Measurements from ENCODE around the gene TMEM235.
"Not testable (repeated sequence)": the region's sequence is repeated elsewhere in the genome, so short reads cannot be mapped to it uniquely, and the experiment has no call there.

Gene TMEM235

GRCh38 chr17:78250891-78251772, 19.7 kb downstream of the TMEM235 start:
- no peaks in the 10 kb centered on the region for H3K36me3 ChIP-seq (ENCODE audit: control insufficient read depth, insufficient read depth, low read length)
- no peak overlapping the region for H3K4me3 ChIP-seq (ENCODE audit: low read depth, low read length)
- H3K4me1 ChIP-seq (ENCODE audit: control insufficient read depth, insufficient read depth, low read length), result peaks cover 7% of the 10 kb centered on the region; the same call in 1 of the 2 replicates
- no peaks in the 10 kb centered on the region for H3K9me3 ChIP-seq (ENCODE audit: control insufficient read depth, insufficient read depth, low read length)
- H3K9ac ChIP-seq (ENCODE audit: low read depth, low read length), result no peak overlapping the region
- H3K27ac ChIP-seq (ENCODE audit: low read depth, low read length), result no peak overlapping the region
- no peaks in the 10 kb centered on the region for H3K27me3 ChIP-seq (ENCODE audit: control insufficient read depth, insufficient read depth, low read length)

GRCh38 chr17:78251773-78252103, 20.3 kb downstream of the TMEM235 start:
- no peaks in the 10 kb centered on the region for H3K9me3 ChIP-seq (ENCODE audit: control insufficient read depth, insufficient read depth, low read length)
- no peak overlapping the region for H3K4me3 ChIP-seq (ENCODE audit: low read depth, low read length)
- no peak overlapping the region for H3K27ac ChIP-seq (ENCODE audit: low read depth, low read length)
- peaks cover 7% of the 10 kb centered on the region; the same call in 1 of the 2 replicates for H3K4me1 ChIP-seq (ENCODE audit: control insufficient read depth, insufficient read depth, low read length)
- no peak overlapping the region for H3K9ac ChIP-seq (ENCODE audit: low read depth, low read length)
- no peaks in the 10 kb centered on the region for H3K36me3 ChIP-seq (ENCODE audit: control insufficient read depth, insufficient read depth, low read length)
- H3K27me3 ChIP-seq (ENCODE audit: control insufficient read depth, insufficient read depth, low read length), result no peaks in the 10 kb centered on the region

- peaks cover 7% of the 10 kb centered on the region; the same call in 1 of the 2 replicates for H3K4me1 ChIP-seq (ENCODE audit: control insufficient read depth, insufficient read depth, low read length)
- H3K4me3 ChIP-seq (ENCODE audit: low read depth, low read length), result no peak overlapping the region
- H3K9me3 ChIP-seq (ENCODE audit: control insufficient read depth, insufficient read depth, low read length), result no peaks in the 10 kb centered on the region
- H3K27ac ChIP-seq (ENCODE audit: low read depth, low read length), result no peak overlapping the region
- H3K27me3 ChIP-seq (ENCODE audit: control insufficient read depth, insufficient read depth, low read length), result no peaks in the 10 kb centered on the region
- H3K36me3 ChIP-seq (ENCODE audit: control insufficient read depth, insufficient read depth, low read length), result no peaks in the 10 kb centered on the region
- H3K9ac ChIP-seq (ENCODE audit: low read depth, low read length), result no peak overlapping the region
Measured at GRCh38 chr17:78252111-78252634, 20.7 kb downstream of the TMEM235 start.

- Histone ChIP-seq H3K36me3 (ENCODE audit: control insufficient read depth, insufficient read depth, low read length) (no peaks in the 10 kb centered on the region), H3K4me3 (ENCODE audit: low read depth, low read length) (no peak overlapping the region), H3K27me3 (ENCODE audit: control insufficient read depth, insufficient read depth, low read length) (no peaks in the 10 kb centered on the region), H3K27ac (ENCODE audit: low read depth, low read length) (no peak overlapping the region), H3K9ac (ENCODE audit: low read depth, low read length) (no peak overlapping the region), H3K9me3 (ENCODE audit: control insufficient read depth, insufficient read depth, low read length) (no peaks in the 10 kb centered on the region), H3K4me1 (ENCODE audit: control insufficient read depth, insufficient read depth, low read length) (peaks cover 12% of the 10 kb centered on the region)
Measured at GRCh38 chr17:78252701-78253635, 21.5 kb downstream of the TMEM235 start.

- H3K4me3 ChIP-seq (ENCODE audit: low read depth, low read length), result peak overlapping the region; percentile 67
- peaks cover 17% of the 10 kb centered on the region for H3K4me1 ChIP-seq (ENCODE audit: control insufficient read depth, insufficient read depth, low read length)
- not testable (repeated sequence) for H3K36me3 ChIP-seq (ENCODE audit: control insufficient read depth, insufficient read depth, low read length); H3K9me3 ChIP-seq (ENCODE audit: control insufficient read depth, insufficient read depth, low read length); H3K27me3 ChIP-seq (ENCODE audit: control insufficient read depth, insufficient read depth, low read length)
- peak overlapping the region; percentile 93 for H3K27ac ChIP-seq (ENCODE audit: low read depth, low read length)
- H3K9ac ChIP-seq (ENCODE audit: low read depth, low read length), result peak overlapping the region; percentile 83
Measured at GRCh38 chr17:78253636-78253945, 22.2 kb downstream of the TMEM235 start.

GRCh38 chr17:78253946-78254672, 22.7 kb downstream of the TMEM235 start:
- no peaks in the 10 kb centered on the region for H3K9me3 ChIP-seq (ENCODE audit: control insufficient read depth, insufficient read depth, low read length)
- H3K27ac ChIP-seq (ENCODE audit: low read depth, low read length), result peak overlapping the region; percentile 93
- no peaks in the 10 kb centered on the region for H3K27me3 ChIP-seq (ENCODE audit: control insufficient read depth, insufficient read depth, low read length)
- peak overlapping the region; percentile 83 for H3K9ac ChIP-seq (ENCODE audit: low read depth, low read length)
- no peaks in the 10 kb centered on the region for H3K36me3 ChIP-seq (ENCODE audit: control insufficient read depth, insufficient read depth, low read length)
- H3K4me1 ChIP-seq (ENCODE audit: control insufficient read depth, insufficient read depth, low read length), result peaks cover 17% of the 10 kb centered on the region
- H3K4me3 ChIP-seq (ENCODE audit: low read depth, low read length), result peak overlapping the region; percentile 67

GRCh38 chr17:78255029-78255656, 23.7 kb downstream of the TMEM235 start:
- Histone ChIP-seq H3K36me3 (ENCODE audit: control insufficient read depth, insufficient read depth, low read length) (no peaks in the 10 kb centered on the region), H3K9me3 (ENCODE audit: control insufficient read depth, insufficient read depth, low read length) (no peaks in the 10 kb centered on the region), H3K4me1 (ENCODE audit: control insufficient read depth, insufficient read depth, low read length) (peaks cover 17% of the 10 kb centered on the region), H3K27ac (ENCODE audit: low read depth, low read length) (no peak overlapping the region), H3K27me3 (ENCODE audit: control insufficient read depth, insufficient read depth, low read length) (no peaks in the 10 kb centered on the region), H3K9ac (ENCODE audit: low read depth, low read length) (no peak overlapping the region), H3K4me3 (ENCODE audit: low read depth, low read length) (no peak overlapping the region)

GRCh38 chr17:78255953-78256706, 24.7 kb downstream of the TMEM235 start:
- Histone ChIP-seq H3K4me1 (ENCODE audit: control insufficient read depth, insufficient read depth, low read length) (peaks cover 13% of the 10 kb centered on the region), H3K9me3 (ENCODE audit: control insufficient read depth, insufficient read depth, low read length) (no peaks in the 10 kb centered on the region), H3K27ac (ENCODE audit: low read depth, low read length) (peak overlapping the region; percentile 35), H3K4me3 (ENCODE audit: low read depth, low read length) (no peak overlapping the region), H3K27me3 (ENCODE audit: control insufficient read depth, insufficient read depth, low read length) (no peaks in the 10 kb centered on the region), H3K36me3 (ENCODE audit: control insufficient read depth, insufficient read depth, low read length) (no peaks in the 10 kb centered on the region), H3K9ac (ENCODE audit: low read depth, low read length) (no peak overlapping the region)

GRCh38 chr17:78256707-78257591, 25.5 kb downstream of the TMEM235 start:
- Histone ChIP-seq H3K9me3 (ENCODE audit: control insufficient read depth, insufficient read depth, low read length) (no peaks in the 10 kb centered on the region), H3K27ac (ENCODE audit: low read depth, low read length) (peak overlapping the region; percentile 1), H3K27me3 (ENCODE audit: control insufficient read depth, insufficient read depth, low read length) (no peaks in the 10 kb centered on the region), H3K4me3 (ENCODE audit: low read depth, low read length) (no peak overlapping the region), H3K9ac (ENCODE audit: low read depth, low read length) (no peak overlapping the region), H3K36me3 (ENCODE audit: control insufficient read depth, insufficient read depth, low read length) (no peaks in the 10 kb centered on the region), H3K4me1 (ENCODE audit: control insufficient read depth, insufficient read depth, low read length) (peaks cover 10% of the 10 kb centered on the region)

Data from HUES48 (cell line).